Measurements from ENCODE around the gene LLCFC1. TPM values are rescaled to one million over a fixed set of nuclear protein-coding genes. Genes with fewer than 3 reads are reported as not detected.

Gene LLCFC1
- total RNA-seq, 1 donor from 2014 or later: not detected

- Histone ChIP-seq H3K36me3 (no peaks in the 10 kb centered on the region), H3K27me3 (no peaks in the 10 kb centered on the region), H3K27ac (no peak overlapping the region), H3K9me3 (no peaks in the 10 kb centered on the region), H3K4me1 (no peaks in the 10 kb centered on the region), H3K4me3 (no peak overlapping the region)
- intact Hi-C loops (cut with DNase I): no loop called here
- no peak for DNase-seq (ENCODE audit: low spot score in 2 of 2)
- no peak for TF ChIP-seq CTCF (IDR thresholded peaks at IDR 0.05)
Measured at GRCh38 chr7:142943706-142944268, 4.5 kb downstream of the LLCFC1 start.

GRCh38 chr7:142945001-142945400, 5.7 kb downstream of the LLCFC1 start:
- no peak for TF ChIP-seq CTCF (IDR thresholded peaks at IDR 0.05)
- DNase-seq (ENCODE audit: low spot score in 2 of 2): no peak
- H3K9me3 ChIP-seq: no peaks in the 10 kb centered on the region
- H3K27me3 ChIP-seq: no peaks in the 10 kb centered on the region
- no peaks in the 10 kb centered on the region for H3K4me1 ChIP-seq
- H3K36me3 ChIP-seq: no peaks in the 10 kb centered on the region
- no peak overlapping the region for H3K4me3 ChIP-seq
- intact Hi-C loops (cut with DNase I): no loop called here
- no peak overlapping the region for H3K27ac ChIP-seq

- Histone ChIP-seq H3K4me3 (no peak overlapping the region), H3K27ac (no peak overlapping the region), H3K36me3 (no peaks in the 10 kb centered on the region), H3K27me3 (no peaks in the 10 kb centered on the region), H3K4me1 (no peaks in the 10 kb centered on the region), H3K9me3 (no peaks in the 10 kb centered on the region)
- no peak for DNase-seq (ENCODE audit: low spot score in 2 of 2)
- no peak for TF ChIP-seq CTCF (IDR thresholded peaks at IDR 0.05)
- intact Hi-C loops (cut with DNase I): no loop called here
Measured at GRCh38 chr7:142948603-142949002, 9.3 kb downstream of the LLCFC1 start.

DNA sequence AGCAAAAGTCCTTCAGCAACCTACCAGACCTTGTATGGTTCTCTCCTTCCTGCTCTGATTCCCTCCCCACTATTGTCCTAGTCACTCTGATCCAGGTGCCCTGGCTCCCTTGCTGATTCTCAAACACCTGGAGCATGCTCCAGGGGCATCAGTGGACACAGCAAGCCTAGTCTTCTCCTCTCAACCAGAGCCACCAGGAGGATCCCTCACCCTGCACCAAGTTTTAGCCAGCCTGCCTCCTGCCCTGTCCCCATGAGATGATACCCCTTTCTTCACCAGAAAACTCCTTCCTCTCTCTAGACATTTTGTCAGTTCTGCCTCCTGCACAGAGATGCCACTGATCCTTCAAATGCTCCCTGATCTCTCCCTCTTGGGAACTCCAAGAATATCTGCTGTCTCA, 11.0 kb downstream of the LLCFC1 start:
- H3K27me3 ChIP-seq: no peaks in the 10 kb centered on the region
- H3K4me3 ChIP-seq: no peak overlapping the region
- H3K27ac ChIP-seq: no peak overlapping the region
- no peaks in the 10 kb centered on the region for H3K4me1 ChIP-seq
- no peak for TF ChIP-seq CTCF (IDR thresholded peaks at IDR 0.05)
- peaks cover 0 to under 1% of the 10 kb centered on the region in 2 donors for H3K9me3 ChIP-seq
- no peak for DNase-seq (ENCODE audit: low spot score in 2 of 2)
- intact Hi-C loops (cut with DNase I): no loop called here
- H3K36me3 ChIP-seq: no peaks in the 10 kb centered on the region

DNA sequence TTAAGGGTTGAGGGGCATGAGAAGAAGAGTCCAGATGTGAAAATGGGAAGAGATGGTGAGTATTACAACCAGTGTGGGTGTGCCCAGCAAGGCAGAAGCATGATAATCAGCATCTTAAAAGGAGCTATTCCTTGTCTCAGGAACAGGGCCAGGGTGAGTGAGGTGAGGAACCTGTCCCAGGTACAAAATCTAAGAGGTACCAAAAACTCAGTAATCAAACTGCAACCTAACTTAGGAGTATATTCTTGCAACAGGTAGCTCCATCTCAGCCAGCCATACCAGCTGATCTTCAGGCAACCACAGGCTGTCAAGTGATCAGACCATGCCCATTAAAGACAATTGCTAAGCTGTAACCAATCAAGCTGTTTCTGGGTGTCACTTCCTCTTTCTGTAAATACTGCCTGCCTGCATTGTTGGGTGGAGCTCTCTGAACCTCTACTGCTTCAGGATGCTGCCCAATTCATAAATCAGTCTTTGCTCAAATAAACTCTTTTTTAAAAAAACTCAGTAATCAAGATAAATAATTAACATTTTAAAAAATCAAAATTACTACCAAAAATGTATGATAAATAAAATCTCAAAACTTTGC, 15.5 kb downstream of the LLCFC1 start:
- Histone ChIP-seq H3K4me3 (no peak overlapping the region), H3K36me3 (no peaks in the 10 kb centered on the region), H3K9me3 (peaks cover 0 to 6% of the 10 kb centered on the region in 2 donors), H3K4me1 (no peaks in the 10 kb centered on the region), H3K27ac (no peak overlapping the region), H3K27me3 (no peaks in the 10 kb centered on the region)
- no peak for TF ChIP-seq CTCF (IDR thresholded peaks at IDR 0.05)
- no peak for DNase-seq (ENCODE audit: low spot score in 2 of 2)
- intact Hi-C loops (cut with DNase I): no loop called here
